ENCODE results near the gene ZSWIM5. TPM values are rescaled to one million over a fixed set of nuclear protein-coding genes. Genes with fewer than 3 reads are reported as not detected.

Gene ZSWIM5
- total and polyA plus RNA-seq, 9 of the 15 experiments (the other 6 are each of a cell fraction or from before 2014, with no cell fraction given): under 0.01 to 0.07 (median 0.03) TPM; not detected in 3

DNA sequence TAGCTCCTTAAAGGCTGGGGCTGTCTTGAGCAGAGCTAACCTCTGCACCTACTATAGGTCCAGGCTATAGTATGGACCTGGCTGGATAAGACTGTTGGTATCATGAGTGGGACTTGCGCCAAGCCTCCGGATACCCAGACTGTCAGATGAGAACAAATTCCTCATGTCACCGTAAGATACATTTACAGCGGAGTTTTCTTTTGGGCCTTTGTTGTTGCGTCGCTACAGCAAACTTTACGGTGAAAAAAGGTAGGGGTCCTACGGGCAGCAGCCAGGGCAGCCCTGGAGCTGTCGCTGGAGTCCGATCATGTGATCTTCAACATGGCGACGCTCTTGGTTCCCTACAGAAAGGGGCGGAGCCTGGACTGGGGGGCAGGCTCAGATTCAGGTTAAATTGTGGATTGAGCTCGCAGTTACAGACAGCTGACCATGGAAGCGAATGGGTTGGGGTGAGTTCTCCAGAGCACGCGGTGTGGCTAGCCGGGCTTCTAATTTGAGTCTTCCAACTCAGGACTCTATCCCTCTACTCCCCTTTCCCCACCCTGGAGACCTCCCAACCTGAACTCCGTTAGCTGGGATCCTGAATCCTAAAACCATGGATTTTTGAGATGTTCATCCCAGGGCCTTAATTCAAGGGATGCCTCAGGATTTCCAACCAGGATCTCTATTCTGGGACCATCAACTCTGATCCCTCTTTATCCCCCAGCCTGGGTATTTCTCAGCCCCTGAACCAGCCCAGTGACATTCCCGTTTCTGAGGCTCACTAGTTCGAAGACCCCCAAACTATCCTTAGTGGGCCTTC, 194.4 kb downstream of the ZSWIM5 start, which contains the start of gene UROD (continued):
- TF ChIP-seq, protein P1, sequence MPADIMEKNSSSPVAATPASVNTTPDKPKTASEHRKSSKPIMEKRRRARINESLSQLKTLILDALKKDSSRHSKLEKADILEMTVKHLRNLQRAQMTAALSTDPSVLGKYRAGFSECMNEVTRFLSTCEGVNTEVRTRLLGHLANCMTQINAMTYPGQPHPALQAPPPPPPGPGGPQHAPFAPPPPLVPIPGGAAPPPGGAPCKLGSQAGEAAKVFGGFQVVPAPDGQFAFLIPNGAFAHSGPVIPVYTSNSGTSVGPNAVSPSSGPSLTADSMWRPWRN (IDR thresholded peaks at IDR 0.05; ENCODE audit: low read depth): no peak
- TF ChIP-seq ZNF830 (CRISPR knock-in tag; IDR thresholded peaks at IDR 0.05): no peak
- TF ChIP-seq NFIX (CRISPR knock-in tag; IDR thresholded peaks at IDR 0.05; ENCODE audit: low read depth): no peak
- TF ChIP-seq, protein P2, sequence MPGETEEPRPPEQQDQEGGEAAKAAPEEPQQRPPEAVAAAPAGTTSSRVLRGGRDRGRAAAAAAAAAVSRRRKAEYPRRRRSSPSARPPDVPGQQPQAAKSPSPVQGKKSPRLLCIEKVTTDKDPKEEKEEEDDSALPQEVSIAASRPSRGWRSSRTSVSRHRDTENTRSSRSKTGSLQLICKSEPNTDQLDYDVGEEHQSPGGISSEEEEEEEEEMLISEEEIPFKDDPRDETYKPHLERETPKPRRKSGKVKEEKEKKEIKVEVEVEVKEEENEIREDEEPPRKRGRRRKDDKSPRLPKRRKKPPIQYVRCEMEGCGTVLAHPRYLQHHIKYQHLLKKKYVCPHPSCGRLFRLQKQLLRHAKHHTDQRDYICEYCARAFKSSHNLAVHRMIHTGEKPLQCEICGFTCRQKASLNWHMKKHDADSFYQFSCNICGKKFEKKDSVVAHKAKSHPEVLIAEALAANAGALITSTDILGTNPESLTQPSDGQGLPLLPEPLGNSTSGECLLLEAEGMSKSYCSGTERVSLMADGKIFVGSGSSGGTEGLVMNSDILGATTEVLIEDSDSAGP (CRISPR knock-in tag; IDR thresholded peaks at IDR 0.05): no peak
- TF ChIP-seq ESRRB (CRISPR knock-in tag; IDR thresholded peaks at IDR 0.05; ENCODE audit: borderline replicate concordance): no peak
- peak; percentile 99 for TF ChIP-seq NEUROD1 (IDR thresholded peaks at IDR 0.05; ENCODE audit: borderline replicate concordance, low read depth, low read length, partially characterized antibody)
- TF ChIP-seq, protein P3, sequence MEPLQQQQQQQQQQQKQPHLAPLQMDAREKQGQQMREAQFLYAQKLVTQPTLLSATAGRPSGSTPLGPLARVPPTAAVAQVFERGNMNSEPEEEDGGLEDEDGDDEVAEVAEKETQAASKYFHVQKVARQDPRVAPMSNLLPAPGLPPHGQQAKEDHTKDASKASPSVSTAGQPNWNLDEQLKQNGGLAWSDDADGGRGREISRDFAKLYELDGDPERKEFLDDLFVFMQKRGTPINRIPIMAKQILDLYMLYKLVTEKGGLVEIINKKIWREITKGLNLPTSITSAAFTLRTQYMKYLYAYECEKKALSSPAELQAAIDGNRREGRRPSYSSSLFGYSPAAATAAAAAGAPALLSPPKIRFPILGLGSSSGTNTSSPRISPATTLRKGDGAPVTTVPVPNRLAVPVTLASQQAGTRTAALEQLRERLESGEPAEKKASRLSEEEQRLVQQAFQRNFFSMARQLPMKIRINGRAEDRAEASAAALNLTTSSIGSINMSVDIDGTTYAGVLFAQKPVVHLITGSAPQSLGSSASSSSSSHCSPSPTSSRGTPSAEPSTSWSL (CRISPR knock-in tag; IDR thresholded peaks at IDR 0.05; ENCODE audit: borderline replicate concordance): no peak
- TF ChIP-seq ZEB2 (IDR thresholded peaks at IDR 0.05): no peak
- no peak for TF ChIP-seq CCAR2 (IDR thresholded peaks at IDR 0.05; ENCODE audit: low read depth, low read length)
- TF ChIP-seq BACH1 (tag; IDR thresholded peaks at IDR 0.05): no peak
- TF ChIP-seq MAZ (CRISPR knock-in tag; conservative IDR thresholded peaks at IDR 0.05 in 1 of 2, IDR thresholded peaks at IDR 0.05 in 1 of 2): no peak
- TF ChIP-seq ATF1 (CRISPR knock-in tag; IDR thresholded peaks at IDR 0.05): no peak
- TF ChIP-seq ATF1 (tag; IDR thresholded peaks at IDR 0.05): peak; percentile 45
- TF ChIP-seq STAT5A (IDR thresholded peaks at IDR 0.05; ENCODE audit: borderline replicate concordance, low read length): no peak
- peak; percentile 31 for TF ChIP-seq DACH1 (IDR thresholded peaks at IDR 0.05; ENCODE audit: partially characterized antibody)
- no peak for TF ChIP-seq ZKSCAN3 (CRISPR knock-in tag; IDR thresholded peaks at IDR 0.05)
- TF ChIP-seq, protein P4, sequence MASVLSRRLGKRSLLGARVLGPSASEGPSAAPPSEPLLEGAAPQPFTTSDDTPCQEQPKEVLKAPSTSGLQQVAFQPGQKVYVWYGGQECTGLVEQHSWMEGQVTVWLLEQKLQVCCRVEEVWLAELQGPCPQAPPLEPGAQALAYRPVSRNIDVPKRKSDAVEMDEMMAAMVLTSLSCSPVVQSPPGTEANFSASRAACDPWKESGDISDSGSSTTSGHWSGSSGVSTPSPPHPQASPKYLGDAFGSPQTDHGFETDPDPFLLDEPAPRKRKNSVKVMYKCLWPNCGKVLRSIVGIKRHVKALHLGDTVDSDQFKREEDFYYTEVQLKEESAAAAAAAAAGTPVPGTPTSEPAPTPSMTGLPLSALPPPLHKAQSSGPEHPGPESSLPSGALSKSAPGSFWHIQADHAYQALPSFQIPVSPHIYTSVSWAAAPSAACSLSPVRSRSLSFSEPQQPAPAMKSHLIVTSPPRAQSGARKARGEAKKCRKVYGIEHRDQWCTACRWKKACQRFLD (CRISPR knock-in tag; IDR thresholded peaks at IDR 0.05): 0 out of 2 replicates have a peak, but pooled peaks have one; percentile 87
- no peak for TF ChIP-seq MCM3 (IDR thresholded peaks at IDR 0.05)
- TF ChIP-seq, protein P5, sequence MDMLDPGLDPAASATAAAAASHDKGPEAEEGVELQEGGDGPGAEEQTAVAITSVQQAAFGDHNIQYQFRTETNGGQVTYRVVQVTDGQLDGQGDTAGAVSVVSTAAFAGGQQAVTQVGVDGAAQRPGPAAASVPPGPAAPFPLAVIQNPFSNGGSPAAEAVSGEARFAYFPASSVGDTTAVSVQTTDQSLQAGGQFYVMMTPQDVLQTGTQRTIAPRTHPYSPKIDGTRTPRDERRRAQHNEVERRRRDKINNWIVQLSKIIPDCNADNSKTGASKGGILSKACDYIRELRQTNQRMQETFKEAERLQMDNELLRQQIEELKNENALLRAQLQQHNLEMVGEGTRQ (CRISPR knock-in tag; IDR thresholded peaks at IDR 0.05): peak; percentile 97
- no peak for TF ChIP-seq HDGF (IDR thresholded peaks at IDR 0.05)
- TF ChIP-seq ELF4 (CRISPR knock-in tag; IDR thresholded peaks at IDR 0.05): no peak
- TF ChIP-seq RB1 (IDR thresholded peaks at IDR 0.05; ENCODE audit: low read depth): peak; percentile 68; the same call in 1 of the 2 replicates
- TF ChIP-seq PHF8 (IDR thresholded peaks at IDR 0.05; ENCODE audit: borderline replicate concordance, low read length): peak; percentile 62
- no peak; the same call in none of the 2 replicates for TF ChIP-seq MEF2D (tag; conservative IDR thresholded peaks at IDR 0.05; ENCODE audit: low read depth)
